Medulla oblongata (tissue), 1 donor: Measurements from ENCODE around the gene GNG7.
"Not testable (repeated sequence)": the region's sequence is repeated elsewhere in the genome, so short reads cannot be mapped to it uniquely, and the experiment has no call there.

Source experiments
- DNase-seq: peaks from one replicate; pipeline ENCODE4 v3.0.0-alpha.2; 2015; ENCODE audit errors: extremely low spot score

GNG7 gene

GRCh38 chr19:2713170-2713569, 10.7 kb upstream of the GNG7 start:
- not testable (repeated sequence) for DNase-seq

DNA sequence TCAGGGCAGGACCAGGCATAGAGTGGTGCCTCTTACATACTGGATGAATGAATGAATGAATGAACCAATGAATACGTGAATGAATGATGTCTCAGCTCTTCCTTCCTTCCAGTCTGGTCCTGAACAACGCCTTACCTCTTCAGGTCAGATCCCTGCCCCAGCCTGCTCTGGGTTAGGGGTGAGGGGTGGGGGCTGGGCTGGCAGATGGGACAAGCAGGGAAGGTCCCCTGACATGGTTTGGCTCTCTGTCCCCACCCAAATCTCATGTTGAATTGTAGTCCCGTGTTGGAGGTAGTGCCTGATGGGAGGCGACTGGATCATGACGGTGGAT, 9.3 kb upstream of the GNG7 start:
- no peak for DNase-seq

DNA sequence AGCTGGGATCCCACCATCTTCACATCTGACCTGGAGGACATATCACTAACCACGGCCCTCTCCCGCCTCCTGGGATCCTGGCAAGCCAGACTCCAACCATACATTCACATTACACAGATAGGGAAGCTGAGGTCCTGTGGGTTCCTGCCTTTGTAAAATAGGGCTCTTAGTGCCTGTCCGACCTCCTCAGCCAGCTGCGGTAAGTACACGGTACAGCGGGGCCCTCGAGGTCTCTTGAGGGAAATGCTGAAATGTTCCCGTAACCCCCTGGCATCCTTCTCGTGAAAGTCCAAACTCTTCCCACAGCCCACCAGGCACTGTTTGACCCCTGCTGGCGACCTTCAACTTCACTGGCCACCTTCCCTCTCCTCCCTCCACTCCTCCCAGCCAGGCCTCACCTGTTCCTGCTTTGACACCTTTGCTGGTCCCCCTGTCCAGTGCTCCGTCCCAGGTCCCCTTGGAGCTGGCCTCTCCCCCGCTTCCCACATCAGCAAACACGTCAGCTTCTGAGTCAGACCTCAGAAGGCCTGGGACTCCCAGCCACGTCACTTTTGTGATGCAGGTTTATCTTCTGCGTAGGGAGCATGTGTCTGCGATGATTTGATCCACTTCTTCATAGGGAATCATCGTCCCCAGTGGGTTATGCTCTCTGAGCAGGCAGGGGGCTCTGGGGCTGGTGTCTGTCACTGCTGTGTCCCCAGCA, 8.8 kb upstream of the GNG7 start:
- DNase-seq, result no peak

- no peak for DNase-seq
Measured at GRCh38 chr19:2706251-2706650, 3.8 kb upstream of the GNG7 start.

DNA sequence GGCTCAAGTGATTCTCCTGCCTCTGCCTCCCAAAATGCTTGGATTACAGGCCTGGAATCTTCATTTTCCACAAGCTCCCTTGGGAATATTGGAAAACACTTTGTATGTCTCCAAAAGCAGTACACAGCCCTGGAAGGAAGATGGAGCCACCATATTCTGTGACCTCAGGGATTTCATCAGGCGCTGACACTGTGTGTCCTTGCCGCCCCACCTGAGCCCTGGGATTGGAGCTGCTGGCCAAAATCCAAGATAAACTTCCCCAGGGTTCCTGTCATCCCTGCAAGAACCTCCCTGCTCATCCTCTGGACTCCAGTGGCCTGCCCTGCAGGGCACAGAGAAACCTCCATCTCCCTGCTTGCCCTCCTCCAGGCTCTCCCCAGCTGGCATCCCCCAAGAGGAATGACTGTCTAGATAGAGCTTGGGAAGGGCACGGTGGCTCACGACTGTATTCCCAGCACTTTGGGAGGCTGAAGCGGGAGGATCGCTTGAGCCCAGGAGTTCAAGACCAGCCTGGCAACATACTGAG, 1.3 kb upstream of the GNG7 start:
- DNase-seq, result no peak

GRCh38 chr19:2703077-2703437, 563 bp upstream of the GNG7 start:
- DNase-seq, result no peak

DNA sequence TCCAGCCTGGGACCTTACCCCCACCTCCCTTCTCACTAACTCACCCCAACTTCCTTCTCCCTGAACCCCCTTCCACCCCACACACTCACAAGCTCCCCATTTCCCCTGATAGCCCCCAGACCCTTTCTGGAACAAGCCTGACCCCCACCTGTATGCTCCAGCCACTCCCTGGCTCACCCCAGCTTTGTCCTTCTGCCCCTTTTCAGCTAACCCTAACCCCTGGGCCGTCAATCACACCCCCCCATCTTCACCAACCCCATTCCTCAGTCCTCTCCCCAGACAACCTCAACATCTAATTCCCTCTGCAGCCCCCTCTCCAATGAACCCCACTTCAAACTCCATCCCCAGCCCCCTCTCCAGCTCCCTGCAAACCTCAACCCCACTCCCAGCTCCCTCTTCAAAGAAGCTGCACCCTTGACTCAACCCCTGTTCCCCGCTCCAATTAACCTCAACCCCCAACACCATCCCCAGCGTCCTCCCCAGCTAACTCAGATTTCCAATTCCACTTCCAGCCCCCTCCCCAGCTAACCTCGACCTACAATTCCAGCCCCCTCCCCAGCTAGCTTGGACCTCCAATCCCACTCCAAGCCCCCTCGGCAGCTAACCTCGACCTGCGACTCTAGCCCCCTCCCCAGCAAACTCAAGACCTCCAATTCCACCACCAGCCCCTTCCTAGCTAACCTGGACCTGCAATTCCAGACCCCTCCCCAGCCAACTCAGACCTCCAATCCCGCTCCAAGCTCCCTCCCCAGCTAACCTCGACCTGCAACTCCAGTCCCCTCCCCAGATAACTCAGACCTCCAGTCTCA, 929 bp downstream of the GNG7 start:
- no peak for DNase-seq

DNA sequence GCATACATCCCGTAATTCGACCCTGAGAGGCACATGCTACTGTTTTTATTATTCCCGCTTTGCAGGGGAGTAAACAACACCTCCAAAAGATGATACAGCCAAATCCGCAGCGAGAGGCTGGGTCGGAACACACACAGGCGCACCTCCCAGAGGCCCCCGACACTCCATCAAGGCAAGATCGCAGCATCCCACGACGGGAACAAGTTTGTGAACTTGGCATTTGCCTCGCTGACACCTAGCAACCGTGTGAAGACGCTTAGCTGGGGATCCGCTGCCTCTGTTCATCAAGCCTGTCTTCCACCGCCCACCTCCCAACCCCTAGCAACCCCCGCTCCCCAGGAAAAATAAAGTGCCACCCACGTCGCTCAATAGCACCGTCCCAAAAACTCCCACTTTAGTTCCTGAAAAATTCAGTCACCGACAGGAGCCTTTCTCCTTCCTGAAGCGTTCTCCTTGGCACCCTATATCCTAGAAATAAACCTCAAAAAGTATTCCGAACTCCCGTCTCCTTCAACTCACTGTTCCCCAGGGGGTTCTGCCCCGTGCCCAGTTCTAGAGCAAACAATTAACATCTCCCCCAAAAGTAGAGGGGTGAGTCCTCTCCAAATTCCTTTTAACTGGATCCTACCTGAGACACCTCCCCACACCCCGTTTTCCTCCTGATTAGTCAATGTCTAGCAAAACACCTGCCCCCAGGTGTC, 1.7 kb downstream of the GNG7 start:
- peak; percentile 50 for DNase-seq

- no peak for DNase-seq
Measured at GRCh38 chr19:2699413-2700140, 2.9 kb downstream of the GNG7 start.

GRCh38 chr19:2694196-2694595, 8.3 kb downstream of the GNG7 start:
- DNase-seq, result no peak

- DNase-seq, result no peak
Measured at GRCh38 chr19:2693492-2694160, 8.9 kb downstream of the GNG7 start.

DNA sequence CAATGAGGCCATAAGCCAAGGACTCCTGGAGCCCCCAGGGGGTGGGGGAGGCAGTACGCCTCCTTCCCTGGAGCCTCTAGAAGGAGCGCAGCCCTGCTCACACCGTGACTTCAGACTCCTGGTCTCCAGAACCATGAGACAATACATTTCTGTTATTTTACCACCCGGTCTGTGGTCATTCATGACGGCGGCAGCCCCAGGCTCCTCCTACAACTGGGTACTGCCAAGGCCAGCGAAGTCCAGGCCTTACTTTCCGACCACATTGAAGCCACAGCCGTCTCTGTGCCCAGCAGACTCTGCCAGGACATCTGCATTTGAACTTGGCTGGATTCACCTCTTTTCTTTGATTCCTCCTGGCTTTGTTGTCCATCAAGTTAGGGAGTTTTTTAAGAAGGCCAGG, 10.5 kb downstream of the GNG7 start:
- DNase-seq, result peak; percentile 91

GRCh38 chr19:2690856-2691255, 11.6 kb downstream of the GNG7 start:
- no peak for DNase-seq

- DNase-seq, result no peak
Measured at GRCh38 chr19:2686360-2686759, 16.1 kb downstream of the GNG7 start.

DNA sequence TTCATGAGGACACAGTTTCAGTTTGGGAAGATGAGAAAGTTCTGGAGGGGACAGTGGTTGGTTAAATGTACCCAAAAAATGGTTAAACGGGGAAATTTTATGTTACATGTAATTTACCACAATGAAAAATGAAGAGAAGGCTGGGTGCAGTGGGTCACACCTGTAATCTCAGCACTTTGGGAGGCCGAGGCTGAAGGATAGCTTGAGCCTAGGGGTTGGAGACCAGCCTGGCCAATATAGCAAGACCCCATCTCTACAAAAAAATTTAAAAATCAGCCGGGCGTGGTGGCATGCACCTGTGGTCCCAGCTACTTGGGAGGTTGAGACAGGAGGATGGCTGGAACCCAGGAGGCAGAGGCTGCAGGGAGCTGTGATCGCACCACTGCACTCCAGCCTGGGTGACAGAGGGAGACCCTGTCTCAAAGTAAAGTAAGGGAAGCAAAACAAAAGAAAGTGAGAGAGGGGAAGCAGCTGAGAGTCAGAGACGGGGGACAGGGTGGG, 17.2 kb downstream of the GNG7 start:
- no peak for DNase-seq

DNA sequence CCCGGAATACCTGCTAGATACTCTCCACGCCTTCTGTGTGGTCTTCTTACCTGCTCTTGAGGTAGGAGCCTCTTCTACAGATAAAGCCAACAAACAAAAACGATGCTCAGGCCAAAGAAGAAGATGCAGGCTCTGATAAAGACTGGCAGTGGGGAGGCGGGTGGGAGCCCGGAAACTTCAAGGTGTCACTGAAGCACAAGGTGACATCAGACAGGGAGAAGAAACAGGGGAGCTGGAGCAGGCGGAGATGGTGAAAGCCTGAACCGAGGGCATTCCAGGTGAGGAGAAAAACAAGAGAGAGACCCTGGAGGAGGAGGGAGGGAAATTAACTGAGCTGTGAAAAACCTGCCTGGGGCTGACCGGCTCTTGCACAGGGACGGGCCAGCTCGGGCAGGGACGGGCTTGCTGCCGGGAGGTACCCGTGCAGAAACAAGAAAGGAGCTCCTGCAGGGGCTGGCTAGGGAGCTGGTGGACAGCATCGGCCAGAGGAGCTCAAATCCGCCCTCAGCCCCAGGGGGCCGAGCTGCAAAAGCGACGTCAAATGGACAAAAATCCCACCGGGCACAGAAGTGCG, 19.0 kb downstream of the GNG7 start:
- DNase-seq, result no peak

GRCh38 chr19:2680808-2681207, 21.7 kb downstream of the GNG7 start:
- no peak for DNase-seq

DNA sequence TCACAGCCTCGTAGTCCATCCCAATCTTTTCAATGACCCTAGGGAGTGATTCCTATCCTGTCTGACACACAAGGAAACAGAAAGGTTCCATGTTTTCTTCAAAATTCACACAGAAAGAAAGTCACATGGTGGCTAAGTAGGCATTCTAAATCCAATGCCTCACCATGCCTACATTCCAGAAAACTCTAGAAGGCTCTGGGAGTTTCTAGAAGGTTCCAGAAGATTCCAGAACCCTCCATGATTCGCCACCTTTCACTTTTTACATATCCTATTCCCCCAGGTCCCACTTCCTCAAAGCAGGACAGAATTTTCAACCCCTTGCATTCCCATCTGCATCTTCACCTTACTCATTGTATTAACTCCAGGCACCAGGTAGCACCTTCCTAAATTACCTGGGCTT, 23.1 kb downstream of the GNG7 start:
- no peak for DNase-seq

DNA sequence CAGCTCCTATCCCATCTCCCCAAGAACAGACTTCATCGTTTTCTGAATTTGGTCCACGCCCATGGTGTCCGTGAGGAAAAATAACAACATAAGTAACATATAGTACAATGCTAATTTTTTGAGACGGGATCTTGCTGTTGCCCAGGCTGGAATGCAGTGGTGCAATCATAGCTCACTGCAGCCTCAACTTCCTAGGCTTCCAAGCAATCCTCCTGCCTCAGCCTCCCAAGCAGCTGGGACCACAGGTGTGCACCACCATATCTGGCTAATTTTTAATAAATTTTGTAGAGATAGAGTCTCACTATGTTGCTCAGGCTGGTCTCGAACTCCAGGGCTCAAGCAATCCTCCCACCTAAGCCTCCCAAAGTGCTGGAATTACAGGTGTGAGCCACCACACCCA, 23.5 kb downstream of the GNG7 start:
- not testable (repeated sequence) for DNase-seq

GRCh38 chr19:2678044-2678671, 24.3 kb downstream of the GNG7 start:
- DNase-seq, result peak; percentile 75
